ENCODE measurements around the gene FAM81A.
"Not testable (repeated sequence)": the region's sequence is repeated elsewhere in the genome, so short reads cannot be mapped to it uniquely, and the experiment has no call there.

Gene FAM81A

DNA sequence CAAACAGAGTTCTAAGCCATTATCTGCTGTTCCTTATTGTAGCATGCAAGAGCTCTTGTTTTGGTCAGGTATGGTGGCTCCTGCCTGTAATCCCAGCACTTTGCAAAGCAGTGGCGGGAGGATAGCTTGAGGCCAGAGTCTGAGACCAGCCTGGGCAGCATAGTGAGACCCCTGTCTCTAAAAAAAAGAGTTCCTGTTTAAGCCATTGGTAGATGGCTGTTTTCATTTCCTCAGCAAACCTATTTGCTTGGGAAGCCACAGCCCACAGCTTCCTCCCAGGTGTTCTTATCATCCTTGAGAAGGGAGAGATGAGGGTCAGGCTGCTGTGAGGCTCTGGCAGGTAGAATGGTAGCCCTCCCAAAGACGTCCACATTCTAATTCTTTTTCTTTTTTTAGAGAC lies 24.4 kb upstream of the FAM81A start:
- no peak for TF ChIP-seq ZFX (IDR thresholded peaks at IDR 0.05)
- TF ChIP-seq, protein P1, sequence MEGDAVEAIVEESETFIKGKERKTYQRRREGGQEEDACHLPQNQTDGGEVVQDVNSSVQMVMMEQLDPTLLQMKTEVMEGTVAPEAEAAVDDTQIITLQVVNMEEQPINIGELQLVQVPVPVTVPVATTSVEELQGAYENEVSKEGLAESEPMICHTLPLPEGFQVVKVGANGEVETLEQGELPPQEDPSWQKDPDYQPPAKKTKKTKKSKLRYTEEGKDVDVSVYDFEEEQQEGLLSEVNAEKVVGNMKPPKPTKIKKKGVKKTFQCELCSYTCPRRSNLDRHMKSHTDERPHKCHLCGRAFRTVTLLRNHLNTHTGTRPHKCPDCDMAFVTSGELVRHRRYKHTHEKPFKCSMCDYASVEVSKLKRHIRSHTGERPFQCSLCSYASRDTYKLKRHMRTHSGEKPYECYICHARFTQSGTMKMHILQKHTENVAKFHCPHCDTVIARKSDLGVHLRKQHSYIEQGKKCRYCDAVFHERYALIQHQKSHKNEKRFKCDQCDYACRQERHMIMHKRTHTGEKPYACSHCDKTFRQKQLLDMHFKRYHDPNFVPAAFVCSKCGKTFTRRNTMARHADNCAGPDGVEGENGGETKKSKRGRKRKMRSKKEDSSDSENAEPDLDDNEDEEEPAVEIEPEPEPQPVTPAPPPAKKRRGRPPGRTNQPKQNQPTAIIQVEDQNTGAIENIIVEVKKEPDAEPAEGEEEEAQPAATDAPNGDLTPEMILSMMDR (conservative IDR thresholded peaks at IDR 0.05), result no peak
- no peak overlapping the region for H3K27ac ChIP-seq

DNA sequence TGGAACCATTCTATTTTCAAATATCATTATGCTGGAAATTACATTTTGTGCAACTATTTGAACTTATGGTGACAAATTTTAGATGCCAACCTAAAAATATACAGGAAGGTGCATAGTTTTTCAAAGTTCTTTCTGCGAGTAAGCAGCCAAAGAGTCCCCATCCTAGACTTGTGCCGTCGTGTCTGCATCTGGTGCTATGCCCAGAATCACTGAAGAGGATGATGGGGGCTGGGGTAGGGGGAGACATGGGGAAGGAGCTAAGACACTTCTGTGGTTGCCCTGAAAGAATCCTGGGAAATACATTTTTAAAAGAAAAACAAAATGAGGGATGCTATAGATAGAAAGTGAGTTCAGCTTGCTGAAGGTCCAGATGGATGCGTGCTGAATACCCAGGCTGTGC lies 21.2 kb upstream of the FAM81A start:
- no peak overlapping the region for H3K27ac ChIP-seq
- TF ChIP-seq ZFX (IDR thresholded peaks at IDR 0.05), result no peak
- TF ChIP-seq, protein P1 (conservative IDR thresholded peaks at IDR 0.05), result no peak

DNA sequence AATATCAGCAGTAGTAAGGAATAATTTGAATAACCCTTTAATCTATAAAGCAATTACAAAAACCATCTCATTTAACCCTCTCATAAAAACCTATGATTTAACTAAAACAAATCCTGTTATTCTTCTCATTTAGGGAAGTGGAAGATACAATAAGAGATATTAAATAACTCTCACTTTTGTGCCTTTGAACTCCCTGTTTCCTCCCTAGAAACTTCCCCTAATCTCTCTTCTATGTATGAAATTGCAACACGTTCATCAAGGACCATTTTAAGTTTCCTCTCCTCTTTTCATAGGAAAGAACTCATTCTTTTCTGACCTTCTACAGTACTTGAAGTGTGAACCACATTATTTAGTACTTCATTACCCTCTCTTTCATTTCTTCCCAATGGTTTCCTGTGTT lies 18.8 kb upstream of the FAM81A start:
- H3K27ac ChIP-seq, result no peak overlapping the region
- TF ChIP-seq, protein P1 (conservative IDR thresholded peaks at IDR 0.05), result no peak
- no peak for TF ChIP-seq ZFX (IDR thresholded peaks at IDR 0.05)

DNA sequence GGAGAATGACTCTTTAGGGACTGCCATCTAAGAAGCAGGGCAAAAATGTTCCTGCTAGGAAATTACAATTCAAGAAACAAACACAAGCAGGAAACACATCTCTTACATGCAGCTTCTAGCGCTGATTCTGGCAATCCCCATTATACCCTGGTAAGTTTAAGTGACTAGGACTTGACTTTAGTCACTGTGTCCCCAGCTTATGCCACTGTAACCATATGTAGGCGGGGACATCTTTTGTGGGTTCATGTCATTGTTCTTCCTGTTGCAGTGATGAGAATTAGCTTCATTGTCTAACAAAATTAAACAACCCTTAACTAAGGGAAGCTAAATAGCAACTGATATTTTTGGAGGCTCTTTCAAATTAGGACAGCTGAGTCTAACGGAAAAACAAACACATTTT lies 17.9 kb upstream of the FAM81A start:
- TF ChIP-seq, protein P1 (conservative IDR thresholded peaks at IDR 0.05), result no peak
- no peak for TF ChIP-seq ZFX (IDR thresholded peaks at IDR 0.05)
- H3K27ac ChIP-seq, result no peak overlapping the region

DNA sequence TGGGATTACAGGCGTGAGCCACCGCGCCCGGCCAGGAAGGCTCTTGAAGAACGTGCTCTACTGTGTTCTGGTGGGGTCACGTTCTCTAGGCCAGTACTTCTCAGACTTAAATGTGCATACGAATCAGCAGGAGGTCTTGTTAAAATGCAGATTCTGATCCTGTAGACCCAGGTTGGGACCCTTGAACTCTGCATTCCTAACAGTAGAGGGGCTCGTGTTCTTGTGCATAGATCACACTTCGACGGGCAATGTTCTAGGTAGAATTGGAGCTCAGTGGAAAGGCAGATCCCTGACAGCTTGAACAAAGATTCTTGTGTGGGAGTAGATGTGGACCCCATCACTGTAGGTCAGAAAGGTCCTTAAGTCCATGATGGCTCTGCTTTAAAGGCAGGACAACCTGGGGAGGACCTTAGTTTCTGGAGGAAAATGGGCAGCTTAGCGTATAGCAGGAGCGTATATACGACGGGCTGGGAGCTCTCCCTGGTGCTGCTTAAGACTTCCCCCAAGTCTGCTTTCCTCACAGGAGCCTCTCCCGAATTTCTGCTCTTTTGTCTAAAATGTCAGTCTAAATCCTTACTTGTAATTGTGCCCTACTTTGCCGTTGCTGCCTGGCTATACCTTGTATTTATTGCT lies 16.9 kb upstream of the FAM81A start:
- no peak overlapping the region for H3K27ac ChIP-seq
- TF ChIP-seq ZFX (IDR thresholded peaks at IDR 0.05), result no peak
- TF ChIP-seq, protein P1 (conservative IDR thresholded peaks at IDR 0.05), result no peak

DNA sequence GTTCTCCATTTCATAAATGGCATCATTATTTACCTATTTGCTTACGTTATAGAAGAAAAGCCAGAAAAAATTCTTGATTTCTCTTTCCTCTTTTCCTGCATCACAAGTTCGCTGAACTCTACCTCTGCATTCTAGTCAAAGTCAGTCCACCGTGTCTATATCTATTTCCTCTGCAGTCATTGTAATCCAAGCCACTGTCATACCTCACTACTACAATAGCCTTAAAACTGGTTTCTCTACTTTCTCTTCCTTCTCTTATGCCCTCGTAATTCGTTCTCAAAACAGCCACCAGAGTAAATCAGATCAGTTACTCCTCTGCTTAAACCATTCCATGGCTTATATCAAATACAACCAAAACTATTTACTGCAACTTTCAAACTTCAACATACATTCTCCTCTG lies 13.4 kb upstream of the FAM81A start:
- no peak overlapping the region for H3K27ac ChIP-seq
- TF ChIP-seq ZFX (IDR thresholded peaks at IDR 0.05), result no peak
- TF ChIP-seq, protein P1 (conservative IDR thresholded peaks at IDR 0.05), result no peak

DNA sequence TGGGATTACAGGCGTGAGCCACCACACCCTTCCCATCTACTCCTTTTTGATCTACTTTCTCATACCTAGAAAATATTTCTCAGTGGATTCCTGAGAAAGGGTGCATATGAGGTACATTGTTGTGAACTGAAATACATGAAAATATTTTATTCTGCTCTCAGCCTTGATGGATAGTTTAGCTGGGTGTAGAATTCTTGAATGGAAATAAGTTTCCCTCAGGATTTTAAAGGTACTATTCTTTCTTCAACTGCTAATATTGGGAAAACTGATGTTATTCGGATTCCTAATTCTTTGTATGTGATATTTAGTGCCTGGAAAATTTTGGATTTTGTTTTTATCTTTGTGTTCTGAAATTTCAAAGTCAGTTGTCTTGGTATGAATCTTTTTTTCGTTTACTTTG lies 9.1 kb upstream of the FAM81A start:
- H3K27ac ChIP-seq, result not testable (repeated sequence)

DNA sequence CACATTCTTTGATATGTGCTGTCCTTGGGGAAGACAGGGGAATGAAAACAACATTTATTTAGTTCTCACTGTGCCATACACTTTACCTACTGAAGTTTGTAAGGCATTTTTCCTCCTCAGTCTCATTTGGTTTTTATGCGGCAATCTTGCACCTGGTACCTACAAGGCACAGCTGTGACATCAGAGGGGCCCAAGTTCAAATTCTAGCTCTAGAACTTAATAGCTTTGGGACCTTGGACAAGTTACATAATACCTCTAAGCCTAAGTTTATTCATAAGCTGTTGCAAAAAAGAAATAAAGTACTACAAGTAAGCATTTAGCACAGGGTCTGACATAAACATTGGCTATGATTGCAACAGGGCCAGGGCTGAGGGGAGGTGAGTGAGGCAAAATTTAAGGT lies 5.6 kb upstream of the FAM81A start:
- TF ChIP-seq ZFX (IDR thresholded peaks at IDR 0.05), result no peak
- TF ChIP-seq, protein P1 (conservative IDR thresholded peaks at IDR 0.05), result no peak
- no peak overlapping the region for H3K27ac ChIP-seq
